22Rv1 (cell line): ENCODE measurements around the gene ZNF778.

Experiments
- ZFX ChIP-seq: fragments of 450-650 bp; IDR thresholded peaks from 2 replicates; pipeline ENCODE4 v1.6.1; 2017; ENCODE audit warnings: antibody characterized with exemption, borderline replicate concordance
- TF ChIP-seq, protein P1 (sequence below): fragments of 450-650 bp; IDR thresholded peaks from 2 replicates; pipeline ENCODE4 v1.5.1; 2017; ENCODE audit warnings: mild to moderate bottlenecking

DNA sequence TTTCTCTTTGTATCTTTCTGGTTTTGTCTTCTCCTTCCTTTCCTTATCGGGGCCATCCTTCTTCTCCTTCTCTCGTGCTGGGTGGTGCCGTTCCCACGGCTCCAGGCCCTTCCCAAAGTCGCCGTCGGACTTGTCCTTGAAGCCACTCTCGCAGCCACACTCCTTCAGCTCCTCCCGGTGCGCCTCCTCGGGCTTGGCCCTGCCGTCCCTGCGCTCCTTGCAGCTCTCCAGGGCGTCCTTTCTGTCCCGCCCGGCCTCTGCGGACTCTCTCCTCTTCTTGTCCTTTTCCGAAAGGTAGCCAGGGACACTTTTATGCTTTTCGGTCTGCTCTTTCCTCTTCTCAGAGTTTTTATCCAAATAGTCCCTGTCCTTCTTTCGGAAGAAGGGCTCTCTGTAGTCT is 65.9 kb downstream of the ZNF778 start:
- TF ChIP-seq, protein P1, sequence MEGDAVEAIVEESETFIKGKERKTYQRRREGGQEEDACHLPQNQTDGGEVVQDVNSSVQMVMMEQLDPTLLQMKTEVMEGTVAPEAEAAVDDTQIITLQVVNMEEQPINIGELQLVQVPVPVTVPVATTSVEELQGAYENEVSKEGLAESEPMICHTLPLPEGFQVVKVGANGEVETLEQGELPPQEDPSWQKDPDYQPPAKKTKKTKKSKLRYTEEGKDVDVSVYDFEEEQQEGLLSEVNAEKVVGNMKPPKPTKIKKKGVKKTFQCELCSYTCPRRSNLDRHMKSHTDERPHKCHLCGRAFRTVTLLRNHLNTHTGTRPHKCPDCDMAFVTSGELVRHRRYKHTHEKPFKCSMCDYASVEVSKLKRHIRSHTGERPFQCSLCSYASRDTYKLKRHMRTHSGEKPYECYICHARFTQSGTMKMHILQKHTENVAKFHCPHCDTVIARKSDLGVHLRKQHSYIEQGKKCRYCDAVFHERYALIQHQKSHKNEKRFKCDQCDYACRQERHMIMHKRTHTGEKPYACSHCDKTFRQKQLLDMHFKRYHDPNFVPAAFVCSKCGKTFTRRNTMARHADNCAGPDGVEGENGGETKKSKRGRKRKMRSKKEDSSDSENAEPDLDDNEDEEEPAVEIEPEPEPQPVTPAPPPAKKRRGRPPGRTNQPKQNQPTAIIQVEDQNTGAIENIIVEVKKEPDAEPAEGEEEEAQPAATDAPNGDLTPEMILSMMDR = no peak
- no peak for TF ChIP-seq ZFX
